Measurements from ENCODE around the gene GADD45GIP1.

GRCh38 chr19:12987190-12987589 lies 30.2 kb upstream of the GADD45GIP1 start:
- TF ChIP-seq, protein P1, sequence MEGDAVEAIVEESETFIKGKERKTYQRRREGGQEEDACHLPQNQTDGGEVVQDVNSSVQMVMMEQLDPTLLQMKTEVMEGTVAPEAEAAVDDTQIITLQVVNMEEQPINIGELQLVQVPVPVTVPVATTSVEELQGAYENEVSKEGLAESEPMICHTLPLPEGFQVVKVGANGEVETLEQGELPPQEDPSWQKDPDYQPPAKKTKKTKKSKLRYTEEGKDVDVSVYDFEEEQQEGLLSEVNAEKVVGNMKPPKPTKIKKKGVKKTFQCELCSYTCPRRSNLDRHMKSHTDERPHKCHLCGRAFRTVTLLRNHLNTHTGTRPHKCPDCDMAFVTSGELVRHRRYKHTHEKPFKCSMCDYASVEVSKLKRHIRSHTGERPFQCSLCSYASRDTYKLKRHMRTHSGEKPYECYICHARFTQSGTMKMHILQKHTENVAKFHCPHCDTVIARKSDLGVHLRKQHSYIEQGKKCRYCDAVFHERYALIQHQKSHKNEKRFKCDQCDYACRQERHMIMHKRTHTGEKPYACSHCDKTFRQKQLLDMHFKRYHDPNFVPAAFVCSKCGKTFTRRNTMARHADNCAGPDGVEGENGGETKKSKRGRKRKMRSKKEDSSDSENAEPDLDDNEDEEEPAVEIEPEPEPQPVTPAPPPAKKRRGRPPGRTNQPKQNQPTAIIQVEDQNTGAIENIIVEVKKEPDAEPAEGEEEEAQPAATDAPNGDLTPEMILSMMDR (IDR thresholded peaks at IDR 0.05) = no peak
- TF ChIP-seq POLR2A (IDR thresholded peaks at IDR 0.05) = no peak

Measured in right lobe of liver (tissue), 4 donors.